ENCODE results near the gene SRPK3.

The SRPK3 gene

GRCh38 chrX:153769865-153770600 lies 10.8 kb upstream of the SRPK3 start:
- DNase-seq (ENCODE audit: low read depth in 1 of 2, low spot score in 1 of 2), result no peak

DNA sequence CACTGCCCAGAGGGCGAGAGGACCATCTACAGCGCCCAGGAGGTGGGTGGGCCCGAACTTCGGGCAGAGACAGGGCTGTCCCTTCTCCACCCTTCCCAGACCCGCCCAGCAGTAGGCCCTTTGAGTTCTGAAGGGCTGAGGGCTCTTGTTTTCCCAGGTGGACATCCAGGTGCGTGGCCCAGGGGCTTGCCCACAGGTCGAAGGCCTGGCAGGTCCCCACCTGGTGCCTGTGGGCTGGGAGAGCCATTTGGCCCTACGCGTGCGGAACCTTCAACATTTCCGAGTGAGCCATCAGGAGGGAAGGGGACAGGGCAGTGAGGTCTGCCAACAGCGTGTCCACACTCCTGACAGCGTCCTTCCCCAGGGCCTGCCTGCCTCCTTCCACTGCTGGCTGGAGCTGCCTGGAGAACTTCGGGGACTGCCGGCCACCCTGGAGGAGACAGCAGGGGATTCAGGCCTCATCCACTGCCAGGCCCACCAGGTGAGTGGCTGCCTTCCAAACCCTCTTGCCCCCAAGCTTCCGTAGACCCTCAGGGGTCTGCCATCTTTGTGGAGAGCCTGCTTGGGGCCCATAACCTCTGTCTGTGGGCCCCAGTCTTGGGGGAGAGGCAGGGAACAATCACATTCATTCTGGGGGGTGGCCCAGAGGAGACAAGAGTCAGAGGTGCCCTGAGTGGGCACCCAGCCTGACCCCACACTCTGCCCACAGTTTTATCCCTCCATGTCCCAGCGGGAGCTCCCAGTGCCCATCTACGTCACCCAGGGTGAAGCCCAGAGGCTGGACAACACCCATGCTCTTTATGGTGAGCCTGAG lies 10.0 kb upstream of the SRPK3 start:
- no peak for DNase-seq (ENCODE audit: low read depth in 1 of 2, low spot score in 1 of 2)

GRCh38 chrX:153771415-153772315 lies 9.2 kb upstream of the SRPK3 start:
- no peak for DNase-seq (ENCODE audit: low read depth in 1 of 2, low spot score in 1 of 2)

GRCh38 chrX:153772316-153773217 lies 8.3 kb upstream of the SRPK3 start:
- DNase-seq (ENCODE audit: low read depth in 1 of 2, low spot score in 1 of 2), result no peak

DNA sequence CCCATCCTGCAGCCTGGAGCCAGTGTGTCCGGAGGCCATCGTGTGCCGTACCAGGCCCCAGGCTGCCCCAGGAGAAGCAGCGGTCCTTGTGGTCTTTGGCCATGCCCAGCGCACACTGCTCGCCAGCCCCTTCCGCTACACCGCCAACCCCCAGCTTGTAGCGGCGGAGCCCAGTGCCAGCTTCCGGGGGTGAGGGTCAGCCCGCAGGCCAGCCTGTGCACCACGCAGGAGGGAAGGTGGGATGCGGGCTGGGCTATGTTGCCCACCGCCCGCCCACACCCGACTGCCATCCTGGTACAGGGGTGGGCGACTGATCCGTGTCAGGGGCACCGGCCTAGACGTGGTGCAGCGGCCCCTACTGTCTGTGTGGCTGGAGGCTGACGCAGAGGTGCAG lies 7.6 kb upstream of the SRPK3 start:
- DNase-seq (ENCODE audit: low read depth in 1 of 2, low spot score in 1 of 2), result no peak

- no peak for DNase-seq (ENCODE audit: low read depth in 1 of 2, low spot score in 1 of 2)
These were observed 6.9 kb upstream of the SRPK3 start for GRCh38 chrX:153773741-153774575.

DNA sequence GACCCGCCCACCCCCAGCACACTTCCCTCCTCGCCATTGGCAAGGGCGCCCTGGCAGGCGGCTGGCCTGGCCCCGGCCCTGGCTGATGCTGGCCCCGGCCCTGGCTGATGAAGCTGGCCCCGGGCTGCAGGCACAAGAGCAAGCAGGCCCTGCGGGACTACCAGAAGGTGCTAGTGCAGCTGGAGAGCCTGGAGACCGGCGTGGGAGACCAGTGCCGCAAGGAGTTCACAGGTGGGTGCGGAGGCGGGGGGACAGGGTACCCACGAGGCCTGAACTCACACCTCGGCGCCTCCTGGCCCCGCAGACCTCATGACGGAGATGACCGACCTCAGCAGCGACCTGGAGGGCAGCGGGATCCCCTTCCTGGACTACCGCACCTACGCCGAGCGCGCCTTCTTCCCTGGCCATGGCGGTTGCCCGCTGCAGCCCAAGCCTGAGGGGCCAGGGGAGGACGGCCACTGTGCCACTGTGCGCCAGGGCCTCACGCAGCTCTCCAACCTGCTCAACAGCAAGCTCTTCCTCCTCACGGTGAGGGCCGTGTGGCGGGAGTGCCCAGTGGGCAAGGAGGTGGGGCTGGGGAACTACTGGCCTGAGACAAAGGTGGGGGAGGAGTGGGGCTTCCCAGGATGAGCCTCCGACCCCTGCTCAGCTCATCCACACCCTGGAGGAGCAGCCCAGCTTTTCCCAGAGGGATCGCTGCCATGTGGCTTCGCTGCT lies 6.1 kb upstream of the SRPK3 start:
- DNase-seq (ENCODE audit: low read depth in 1 of 2, low spot score in 1 of 2), result no peak

GRCh38 chrX:153775293-153776119 lies 5.3 kb upstream of the SRPK3 start:
- no peak for DNase-seq (ENCODE audit: low read depth in 1 of 2, low spot score in 1 of 2)

- DNase-seq (ENCODE audit: low read depth in 1 of 2, low spot score in 1 of 2), result no peak
These were observed 4.7 kb upstream of the SRPK3 start for GRCh38 chrX:153776120-153776599.

- no peak for DNase-seq (ENCODE audit: low read depth in 1 of 2, low spot score in 1 of 2)
These were observed 4.2 kb upstream of the SRPK3 start for GRCh38 chrX:153776611-153777045.

GRCh38 chrX:153777261-153778090 lies 3.4 kb upstream of the SRPK3 start:
- no peak for DNase-seq (ENCODE audit: low read depth in 1 of 2, low spot score in 1 of 2)

- DNase-seq (ENCODE audit: low read depth in 1 of 2, low spot score in 1 of 2), result no peak
These were observed 2.7 kb upstream of the SRPK3 start for GRCh38 chrX:153778181-153778580.

GRCh38 chrX:153778684-153779101 lies 2.1 kb upstream of the SRPK3 start:
- DNase-seq (ENCODE audit: low read depth in 1 of 2, low spot score in 1 of 2), result no peak

GRCh38 chrX:153779891-153780677 lies 757 bp upstream of the SRPK3 start:
- DNase-seq (ENCODE audit: low read depth in 1 of 2, low spot score in 1 of 2), result no peak

- no peak for DNase-seq (ENCODE audit: low read depth in 1 of 2, low spot score in 1 of 2)
These were observed 697 bp downstream of the SRPK3 start for GRCh38 chrX:153781428-153782047.

DNA sequence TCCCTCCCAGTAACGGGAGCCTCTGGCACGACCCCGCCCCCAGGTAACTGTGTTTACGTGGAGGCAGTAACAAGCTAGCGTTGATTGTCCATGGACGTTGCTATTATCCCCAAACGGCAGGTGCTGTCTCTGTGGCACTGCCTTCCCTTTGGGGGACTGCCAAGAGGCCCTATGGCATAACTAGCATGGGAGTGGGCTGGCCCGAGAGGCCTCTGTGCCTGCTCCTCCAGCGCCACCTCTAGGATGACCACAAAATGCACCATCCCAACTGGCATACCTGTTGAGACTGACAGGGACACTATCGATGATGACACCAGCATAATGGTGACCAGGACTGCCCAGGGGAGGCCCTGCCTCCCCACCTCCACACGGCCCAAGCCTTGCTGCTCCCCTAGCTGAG lies 1.5 kb downstream of the SRPK3 start:
- no peak for DNase-seq (ENCODE audit: low read depth in 1 of 2, low spot score in 1 of 2)

Measured in stimulated activated CD4-positive, alpha-beta T cell treated with anti-CD3 and anti-CD28 coated beads, Interleukin-15, amount 100 ng/mL, for 1 hour (primary cell).